Immature natural killer cell (primary cell): ENCODE data around the gene ATP2C1. TPM values are rescaled to one million over a fixed set of nuclear protein-coding genes. Genes with fewer than 3 reads are reported as not detected.
A peak's percentile ranks its signal among the peaks of the same experiment; 100 is the strongest.
"Not testable (repeated sequence)": the region's sequence is repeated elsewhere in the genome, so short reads cannot be mapped to it uniquely, and the experiment has no call there.

Experiments used
- DNase-seq, 3 donors: peaks; one replicate each; pipeline ENCODE4 v3.0.0; 2022; ENCODE audit warnings: mixed read lengths in 1 of 3
- H3K27ac Mint-ChIP-seq, 6 donors: one replicate each; pipeline ENCODE4 v1.8.0; 2020; ENCODE audit warnings: mixed read lengths in 6 of 6, mild to moderate bottlenecking in 5 of 6, inconsistent platforms in 4 of 6, moderate library complexity in 3 of 6
- H3K27me3 Mint-ChIP-seq, 3 donors: one replicate each; pipeline ENCODE4 v1.8.0; 2020 to 2021; ENCODE audit warnings: low read depth in 3 of 3, mild to moderate bottlenecking in 3 of 3, mixed read lengths in 3 of 3, moderate library complexity in 3 of 3, inconsistent platforms in 1 of 3
- H3K36me3 Mint-ChIP-seq, 3 donors: one replicate each; pipeline ENCODE4 v1.8.0; 2020; ENCODE audit warnings: mixed read lengths in 3 of 3, inconsistent platforms in 2 of 3, mild to moderate bottlenecking in 2 of 3
- H3K4me1 Mint-ChIP-seq, 2 donors: one replicate each; pipeline ENCODE4 v1.8.0; 2020; ENCODE audit warnings: inconsistent platforms in 2 of 2, mild to moderate bottlenecking in 2 of 2, mixed read lengths in 2 of 2, moderate library complexity in 1 of 2
- H3K4me3 Mint-ChIP-seq, 5 donors: one replicate each; pipeline ENCODE4 v1.8.0; 2020; ENCODE audit warnings: mild to moderate bottlenecking in 5 of 5, mixed read lengths in 5 of 5, inconsistent platforms in 3 of 5, moderate library complexity in 3 of 5
- H3K9me3 Mint-ChIP-seq, 6 donors: one replicate each; pipeline ENCODE4 v1.8.0; 2020; ENCODE audit warnings: mild to moderate bottlenecking in 6 of 6, mixed read lengths in 6 of 6, inconsistent platforms in 4 of 6, moderate library complexity in 3 of 6
- polyA plus RNA-seq, 3 donors: library from polyadenylated mRNA; unstranded; fragments of 300-500 nt; fragmentation: Illumina TruSeq; gene quantifications; one replicate each; pipeline ENCODE4 v1.2.3, GENCODE V29; 2021

ATP2C1 gene
- polyA plus RNA-seq, 3 donors from 2014 or later = 7.7 to 14.0 (median 13.8) TPM

GRCh38 chr3:131031660-131032059 is 137.8 kb downstream of the ATP2C1 start:
- Mint-ChIP-seq H3K27me3 (peaks cover 5 to 6% (median 6%) of the 10 kb centered on the region in 3 donors), H3K27ac (peak overlapping the region in 1 of 6 donors; percentile 22), H3K4me1 (peaks cover 8% of the 10 kb centered on the region in 2 donors), H3K4me3 (no peak overlapping the region), H3K36me3 (no peaks in the 10 kb centered on the region), H3K9me3 (no peaks in the 10 kb centered on the region)
- no peak for DNase-seq

GRCh38 chr3:131033480-131034080 is 139.7 kb downstream of the ATP2C1 start:
- Mint-ChIP-seq H3K4me3 (no peak overlapping the region), H3K9me3 (no peaks in the 10 kb centered on the region), H3K36me3 (no peaks in the 10 kb centered on the region), H3K4me1 (no peaks in the 10 kb centered on the region), H3K27me3 (peaks cover 0 to 1% (median 0%) of the 10 kb centered on the region in 3 donors), H3K27ac (peak overlapping the region in 1 of 6 donors; percentile 31)
- DNase-seq = peak; percentile 46 to 52 (median 47)

- DNase-seq = no peak
- peaks cover 0 to under 1% (median under 1%) of the 10 kb centered on the region in 3 donors for H3K36me3 Mint-ChIP-seq
- H3K4me3 Mint-ChIP-seq = no peak overlapping the region
- peaks cover 4 to 11% of the 10 kb centered on the region in 2 donors for H3K4me1 Mint-ChIP-seq
- H3K27ac Mint-ChIP-seq = no peak overlapping the region
- peaks cover 0 to 1% (median 0%) of the 10 kb centered on the region in 3 donors for H3K27me3 Mint-ChIP-seq
- peaks cover 0 to under 1% (median 0%) of the 10 kb centered on the region in 6 donors for H3K9me3 Mint-ChIP-seq
These were observed 142.4 kb downstream of the ATP2C1 start for GRCh38 chr3:131036200-131036816.

- Mint-ChIP-seq H3K4me3 (no peak overlapping the region), H3K4me1 (peaks cover 11 to 18% of the 10 kb centered on the region in 2 donors), H3K27ac (no peak overlapping the region), H3K36me3 (peaks cover 0 to 4% (median 4%) of the 10 kb centered on the region in 3 donors), H3K9me3 (peaks cover 0 to 4% (median 0%) of the 10 kb centered on the region in 6 donors), H3K27me3 (peaks cover 0 to 5% (median 0%) of the 10 kb centered on the region in 3 donors)
- no peak for DNase-seq
These were observed 143.1 kb downstream of the ATP2C1 start for GRCh38 chr3:131036986-131037385.

GRCh38 chr3:131038326-131038725 is 144.4 kb downstream of the ATP2C1 start:
- Mint-ChIP-seq H3K27me3 (peaks cover 0 to 6% (median 0%) of the 10 kb centered on the region in 3 donors), H3K4me1 (peaks cover 25 to 32% of the 10 kb centered on the region in 2 donors), H3K27ac (no peak overlapping the region), H3K9me3 (peaks cover 2 to 11% (median 2%) of the 10 kb centered on the region in 6 donors), H3K36me3 (peaks cover 2 to 7% (median 6%) of the 10 kb centered on the region in 3 donors), H3K4me3 (no peak overlapping the region)
- no peak for DNase-seq

GRCh38 chr3:131042271-131042985 is 148.5 kb downstream of the ATP2C1 start:
- not testable (repeated sequence) for H3K27me3 Mint-ChIP-seq
- Mint-ChIP-seq H3K36me3 (peaks cover 21 to 33% (median 27%) of the 10 kb centered on the region in 3 donors), H3K4me1 (peaks cover 27 to 35% of the 10 kb centered on the region in 2 donors), H3K4me3 (peak overlapping the region; percentile 46 to 77 (median 59)), H3K9me3 (peaks cover 16 to 45% (median 34%) of the 10 kb centered on the region in 6 donors), H3K27ac (peak overlapping the region in 5 of 6 donors; percentile 54 to 76 (median 72))
- peak; percentile 31 to 54 (median 47) for DNase-seq

GRCh38 chr3:131047582-131047981 is 153.7 kb downstream of the ATP2C1 start:
- H3K4me1 Mint-ChIP-seq = peaks cover 10 to 11% of the 10 kb centered on the region in 2 donors
- H3K4me3 Mint-ChIP-seq = no peak overlapping the region
- DNase-seq = no peak
- no peak overlapping the region for H3K27ac Mint-ChIP-seq
- peaks cover 21 to 29% (median 28%) of the 10 kb centered on the region in 3 donors for H3K36me3 Mint-ChIP-seq
- peaks cover 16 to 42% (median 34%) of the 10 kb centered on the region in 6 donors for H3K9me3 Mint-ChIP-seq
- peaks cover 1 to 3% (median 3%) of the 10 kb centered on the region in 3 donors for H3K27me3 Mint-ChIP-seq

GRCh38 chr3:131048030-131048429 is 154.1 kb downstream of the ATP2C1 start:
- Mint-ChIP-seq H3K9me3 (peaks cover 16 to 42% (median 34%) of the 10 kb centered on the region in 6 donors), H3K27ac (no peak overlapping the region), H3K27me3 (peaks cover 0 to 3% (median 3%) of the 10 kb centered on the region in 3 donors), H3K4me1 (peaks cover 5 to 7% of the 10 kb centered on the region in 2 donors), H3K4me3 (no peak overlapping the region), H3K36me3 (peaks cover 21 to 29% (median 28%) of the 10 kb centered on the region in 3 donors)
- DNase-seq = no peak

- no peak overlapping the region for H3K27ac Mint-ChIP-seq
- H3K4me3 Mint-ChIP-seq = no peak overlapping the region
- H3K36me3 Mint-ChIP-seq = peaks cover 4 to 20% (median 11%) of the 10 kb centered on the region in 3 donors
- no peak for DNase-seq
- H3K4me1 Mint-ChIP-seq = no peaks in the 10 kb centered on the region
- peaks cover 7 to 23% (median 16%) of the 10 kb centered on the region in 6 donors for H3K9me3 Mint-ChIP-seq
- peaks cover 2 to 3% (median 2%) of the 10 kb centered on the region in 3 donors for H3K27me3 Mint-ChIP-seq
These were observed 156.1 kb downstream of the ATP2C1 start for GRCh38 chr3:131050001-131050400.

GRCh38 chr3:131053043-131053859 is 159.4 kb downstream of the ATP2C1 start:
- peaks cover 0 to 2% (median 2%) of the 10 kb centered on the region in 3 donors for H3K27me3 Mint-ChIP-seq
- H3K4me3 Mint-ChIP-seq = no peak overlapping the region
- H3K4me1 Mint-ChIP-seq = no peaks in the 10 kb centered on the region
- H3K9me3 Mint-ChIP-seq = peaks cover 0 to 2% (median 0%) of the 10 kb centered on the region in 6 donors
- DNase-seq = peak in 2 of 3 donors; percentile 8 to 10
- H3K27ac Mint-ChIP-seq = no peak overlapping the region
- peaks cover 0 to 6% (median 0%) of the 10 kb centered on the region in 3 donors for H3K36me3 Mint-ChIP-seq
